DND-41 (cell line): ENCODE data around the gene ICA1.

Experiments
- ATAC-seq: fragments of 200-7000 bp; cut with Tn5 transposase; 3 replicates; pipeline ENCODE4 v1.9.1; 2021; ENCODE audit warnings: low read depth; ENCODE audit not compliant: insufficient read depth
- DNase-seq: peaks from one replicate; pipeline ENCODE4 v3.0.0-alpha.2; 2020
- H2AFZ ChIP-seq: 2 replicates; pipeline ENCODE4 v1.6.0; 2012; ENCODE audit warnings: low read depth, low read length
- H3K27ac ChIP-seq: 2 replicates; pipeline ENCODE4 v1.5.1; 2012; ENCODE audit warnings: low read length, inconsistent platforms
- H3K27me3 ChIP-seq: fragments of 200-600 bp; sonication (generic); 2 replicates; pipeline ENCODE4 v1.6.0; 2012; ENCODE audit warnings: low read length, mild to moderate bottlenecking, inconsistent platforms; ENCODE audit not compliant: insufficient read depth, poor library complexity
- H3K36me3 ChIP-seq: 2 replicates; pipeline ENCODE4 v1.5.1; 2012; ENCODE audit warnings: low read length, inconsistent platforms; ENCODE audit not compliant: insufficient read depth
- H3K4me1 ChIP-seq: 2 replicates; pipeline ENCODE4 v1.5.1; 2012; ENCODE audit warnings: mild to moderate bottlenecking, low read length; ENCODE audit not compliant: insufficient read depth
- H3K4me2 ChIP-seq: 2 replicates; pipeline ENCODE4 v1.6.0; 2012; ENCODE audit warnings: mild to moderate bottlenecking, moderate library complexity, low read length, inconsistent platforms; ENCODE audit not compliant: insufficient read depth
- H3K4me3 ChIP-seq, 2 experiments: fragments of 200-600 bp in 1 of 2; shearing (Covaris generic) in 1 of 2; 2 replicates each; pipeline ENCODE4 v1.5.1; 2012 to 2016; ENCODE audit warnings: inconsistent platforms in 2 of 2, low read length in 2 of 2, mild to moderate bottlenecking in 2 of 2, low read depth in 1 of 2, moderate library complexity in 1 of 2
- H3K79me2 ChIP-seq: 2 replicates; pipeline ENCODE4 v1.6.0; 2012; ENCODE audit warnings: low read length, inconsistent platforms; ENCODE audit not compliant: insufficient read depth
- H3K9ac ChIP-seq: 2 replicates; pipeline ENCODE4 v1.6.0; 2012; ENCODE audit warnings: low read depth, mild to moderate bottlenecking, inconsistent platforms, low read length, moderate library complexity
- H3K9me3 ChIP-seq: 2 replicates; pipeline ENCODE4 v1.5.1; 2012; ENCODE audit warnings: low read length, moderate library complexity, mild to moderate bottlenecking, inconsistent platforms; ENCODE audit not compliant: insufficient read depth, severe bottlenecking
- H4K20me1 ChIP-seq: 2 replicates; pipeline ENCODE4 v1.6.0; 2012; ENCODE audit warnings: low read length; ENCODE audit not compliant: insufficient read depth
- EZH2 ChIP-seq: IDR thresholded peaks from 3 replicates; pipeline ENCODE4 v1.6.1; 2012; ENCODE audit warnings: borderline replicate concordance, low read depth, mild to moderate bottlenecking, moderate library complexity, low read length, inconsistent platforms; ENCODE audit not compliant: severe bottlenecking
- TF ChIP-seq, protein P1 (sequence below): IDR thresholded peaks from 2 replicates; pipeline ENCODE4 v1.5.1; 2012; ENCODE audit warnings: borderline replicate concordance, low read length, moderate library complexity, mild to moderate bottlenecking; ENCODE audit not compliant: poor library complexity, severe bottlenecking; ENCODE audit errors: extremely low read depth

Gene ICA1

DNA sequence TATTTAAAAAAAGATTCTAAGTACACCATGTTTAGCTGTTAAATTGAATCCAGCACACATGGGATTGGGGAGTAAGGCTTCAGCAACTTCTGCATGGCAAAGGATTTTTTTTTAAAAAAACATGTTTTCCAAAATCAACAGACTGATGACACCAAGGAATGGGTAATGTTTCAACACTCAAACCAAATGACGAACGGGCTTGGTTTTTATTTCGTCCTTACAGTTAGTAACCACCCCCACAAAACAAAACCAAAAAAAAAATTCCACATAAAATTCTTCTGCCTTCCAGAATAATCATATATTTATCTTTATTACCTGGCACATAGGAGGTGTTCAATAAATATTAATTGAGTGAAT is 45.7 kb downstream of the ICA1 start:
- Histone ChIP-seq H3K27ac (no peak overlapping the region), H2AFZ (no peak overlapping the region), H3K4me3 (no peak overlapping the region), H3K36me3 (no peaks in the 10 kb centered on the region), H3K9ac (no peak overlapping the region), H4K20me1 (no peaks in the 10 kb centered on the region), H3K4me2 (no peak overlapping the region), H3K27me3 (no peaks in the 10 kb centered on the region), H3K79me2 (no peaks in the 10 kb centered on the region), H3K9me3 (no peaks in the 10 kb centered on the region), H3K4me1 (peaks cover 4% of the 10 kb centered on the region)
- no peak for ATAC-seq
- no peak for TF ChIP-seq EZH2
- TF ChIP-seq, protein P1, sequence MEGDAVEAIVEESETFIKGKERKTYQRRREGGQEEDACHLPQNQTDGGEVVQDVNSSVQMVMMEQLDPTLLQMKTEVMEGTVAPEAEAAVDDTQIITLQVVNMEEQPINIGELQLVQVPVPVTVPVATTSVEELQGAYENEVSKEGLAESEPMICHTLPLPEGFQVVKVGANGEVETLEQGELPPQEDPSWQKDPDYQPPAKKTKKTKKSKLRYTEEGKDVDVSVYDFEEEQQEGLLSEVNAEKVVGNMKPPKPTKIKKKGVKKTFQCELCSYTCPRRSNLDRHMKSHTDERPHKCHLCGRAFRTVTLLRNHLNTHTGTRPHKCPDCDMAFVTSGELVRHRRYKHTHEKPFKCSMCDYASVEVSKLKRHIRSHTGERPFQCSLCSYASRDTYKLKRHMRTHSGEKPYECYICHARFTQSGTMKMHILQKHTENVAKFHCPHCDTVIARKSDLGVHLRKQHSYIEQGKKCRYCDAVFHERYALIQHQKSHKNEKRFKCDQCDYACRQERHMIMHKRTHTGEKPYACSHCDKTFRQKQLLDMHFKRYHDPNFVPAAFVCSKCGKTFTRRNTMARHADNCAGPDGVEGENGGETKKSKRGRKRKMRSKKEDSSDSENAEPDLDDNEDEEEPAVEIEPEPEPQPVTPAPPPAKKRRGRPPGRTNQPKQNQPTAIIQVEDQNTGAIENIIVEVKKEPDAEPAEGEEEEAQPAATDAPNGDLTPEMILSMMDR, result no peak
- DNase-seq, result no peak

DNA sequence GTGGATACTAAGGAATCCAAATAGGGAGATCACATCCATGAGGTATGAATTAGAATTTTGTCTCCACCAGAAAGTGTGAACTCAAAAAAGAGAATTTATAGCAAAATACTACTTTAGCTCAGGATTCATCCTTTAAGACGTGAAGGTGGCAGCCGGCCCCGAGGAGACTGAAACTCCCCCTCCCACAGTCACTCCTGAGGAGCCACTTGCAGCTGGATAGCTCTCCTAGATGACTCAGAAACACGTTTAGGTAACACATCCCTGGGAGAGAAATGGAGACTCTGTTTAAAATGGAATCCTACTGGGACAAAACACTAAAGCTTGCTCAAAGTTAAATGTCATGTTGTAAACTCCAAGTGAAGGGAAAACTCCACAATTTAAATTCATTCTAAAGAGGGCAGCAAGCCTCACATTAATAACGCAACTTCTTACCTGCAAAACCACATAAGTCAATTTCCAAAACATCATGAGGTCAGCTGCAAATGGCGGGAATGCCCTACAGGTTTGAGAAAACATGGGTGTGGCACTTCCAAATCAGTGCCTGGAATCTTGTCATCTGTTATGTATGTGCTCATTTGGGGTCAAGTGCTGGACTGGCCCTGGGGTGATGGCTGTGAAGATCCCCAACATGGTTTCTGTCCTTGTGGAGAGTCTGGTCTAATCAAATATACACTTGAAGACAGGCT is 46.2 kb downstream of the ICA1 start:
- Histone ChIP-seq H2AFZ (no peak overlapping the region), H3K9ac (no peak overlapping the region), H3K36me3 (no peaks in the 10 kb centered on the region), H3K4me1 (peaks cover 4% of the 10 kb centered on the region), H3K79me2 (no peaks in the 10 kb centered on the region), H3K4me2 (no peak overlapping the region), H3K9me3 (no peaks in the 10 kb centered on the region), H3K27ac (no peak overlapping the region), H4K20me1 (no peaks in the 10 kb centered on the region), H3K4me3 (no peak overlapping the region), H3K27me3 (no peaks in the 10 kb centered on the region)
- no peak for TF ChIP-seq EZH2
- TF ChIP-seq, protein P1, result no peak
- no peak for DNase-seq
- no peak for ATAC-seq

DNA sequence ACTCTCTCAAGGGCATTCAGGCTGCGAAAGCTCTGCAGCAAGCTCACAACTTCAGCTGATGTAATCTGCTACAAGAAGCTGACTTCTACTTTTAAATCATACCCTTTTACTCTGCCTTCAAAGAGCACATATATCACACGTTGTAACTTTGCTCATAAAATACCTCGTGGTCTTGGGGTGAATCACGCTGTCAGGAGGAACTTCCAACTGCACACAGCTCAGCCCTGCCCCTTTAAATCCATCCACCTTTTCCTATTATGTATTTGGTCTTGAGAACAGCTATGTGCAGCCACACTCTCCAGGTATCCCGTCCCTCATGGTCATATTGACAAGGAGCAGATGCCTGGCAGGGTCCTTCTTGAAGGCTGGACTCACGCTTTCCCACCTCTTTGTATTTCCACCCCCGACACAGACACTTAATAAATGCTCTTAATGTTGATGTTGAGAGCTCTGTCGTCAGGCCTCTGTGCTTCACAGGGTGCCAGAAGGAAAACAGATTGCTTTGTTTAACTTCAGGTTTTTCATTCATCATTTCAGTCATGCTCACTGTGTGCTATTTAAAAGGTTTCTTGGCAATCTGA is 47.6 kb downstream of the ICA1 start:
- no peaks in the 10 kb centered on the region for H4K20me1 ChIP-seq
- H2AFZ ChIP-seq, result no peak overlapping the region
- no peak overlapping the region for H3K4me3 ChIP-seq
- no peak for ATAC-seq
- H3K9ac ChIP-seq, result no peak overlapping the region
- no peaks in the 10 kb centered on the region for H3K9me3 ChIP-seq
- H3K27ac ChIP-seq, result no peak overlapping the region
- TF ChIP-seq, protein P1, result no peak
- no peak for TF ChIP-seq EZH2
- H3K4me1 ChIP-seq, result peaks cover 4% of the 10 kb centered on the region
- no peaks in the 10 kb centered on the region for H3K79me2 ChIP-seq
- no peaks in the 10 kb centered on the region for H3K36me3 ChIP-seq
- H3K27me3 ChIP-seq, result no peaks in the 10 kb centered on the region
- no peak for DNase-seq
- no peak overlapping the region for H3K4me2 ChIP-seq

DNA sequence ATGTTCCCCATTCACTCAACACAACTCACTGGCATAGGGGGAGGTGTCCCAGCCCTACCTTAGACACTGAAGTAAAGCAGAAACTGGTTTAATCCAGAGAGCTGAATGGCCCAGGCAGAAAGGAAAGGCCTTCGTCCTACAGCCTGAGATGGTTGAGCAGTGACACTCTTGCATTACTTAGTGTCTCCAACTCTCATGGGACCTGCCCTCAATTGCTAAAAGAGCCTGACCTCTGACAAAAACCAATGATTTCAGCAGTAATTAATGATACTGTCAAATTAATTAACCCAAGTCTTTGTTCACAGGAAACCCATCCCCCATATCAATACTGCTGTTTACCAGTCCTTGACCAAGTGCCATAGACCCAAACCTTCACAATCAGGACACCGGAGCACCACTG is 48.6 kb downstream of the ICA1 start:
- Histone ChIP-seq H3K27ac (no peak overlapping the region), H3K4me3 (no peak overlapping the region), H3K9me3 (no peaks in the 10 kb centered on the region), H3K9ac (no peak overlapping the region), H3K27me3 (peaks cover 7% of the 10 kb centered on the region), H3K36me3 (no peaks in the 10 kb centered on the region), H3K4me1 (peaks cover 4% of the 10 kb centered on the region), H3K79me2 (no peaks in the 10 kb centered on the region), H4K20me1 (no peaks in the 10 kb centered on the region), H2AFZ (no peak overlapping the region), H3K4me2 (no peak overlapping the region)
- TF ChIP-seq EZH2, result no peak
- TF ChIP-seq, protein P1, result no peak
- ATAC-seq (no peak), DNase-seq (no peak)
